KOPT-K1 (cell line): ENCODE measurements around the gene LRRC73.

ENCODE experiments used
- H3K27ac ChIP-seq: fragments of 200-600 bp; sonication (generic); 2 replicates; pipeline ENCODE4 v1.5.1; 2016; ENCODE audit warnings: antibody characterized with exemption, mild to moderate bottlenecking, low read depth, low read length; ENCODE audit not compliant: poor library complexity, severe bottlenecking
- H3K36me3 ChIP-seq: fragments of 200-600 bp; sonication (generic); 2 replicates; pipeline ENCODE4 v1.5.1; 2017; ENCODE audit warnings: antibody characterized with exemption, mild to moderate bottlenecking, low read length, moderate library complexity; ENCODE audit not compliant: insufficient read depth
- H3K9me3 ChIP-seq: fragments of 200-600 bp; sonication (generic); 2 replicates; pipeline ENCODE4 v1.5.1; 2017; ENCODE audit warnings: antibody characterized with exemption, low read length, mild to moderate bottlenecking; ENCODE audit not compliant: insufficient read depth, poor library complexity, severe bottlenecking

Gene LRRC73

GRCh38 chr6:43489277-43490072, 20.7 kb downstream of the LRRC73 start:
- Histone ChIP-seq H3K36me3 (peaks cover 14% of the 10 kb centered on the region; the same call in 1 of the 2 replicates), H3K9me3 (no peaks in the 10 kb centered on the region), H3K27ac (no peak overlapping the region)

DNA sequence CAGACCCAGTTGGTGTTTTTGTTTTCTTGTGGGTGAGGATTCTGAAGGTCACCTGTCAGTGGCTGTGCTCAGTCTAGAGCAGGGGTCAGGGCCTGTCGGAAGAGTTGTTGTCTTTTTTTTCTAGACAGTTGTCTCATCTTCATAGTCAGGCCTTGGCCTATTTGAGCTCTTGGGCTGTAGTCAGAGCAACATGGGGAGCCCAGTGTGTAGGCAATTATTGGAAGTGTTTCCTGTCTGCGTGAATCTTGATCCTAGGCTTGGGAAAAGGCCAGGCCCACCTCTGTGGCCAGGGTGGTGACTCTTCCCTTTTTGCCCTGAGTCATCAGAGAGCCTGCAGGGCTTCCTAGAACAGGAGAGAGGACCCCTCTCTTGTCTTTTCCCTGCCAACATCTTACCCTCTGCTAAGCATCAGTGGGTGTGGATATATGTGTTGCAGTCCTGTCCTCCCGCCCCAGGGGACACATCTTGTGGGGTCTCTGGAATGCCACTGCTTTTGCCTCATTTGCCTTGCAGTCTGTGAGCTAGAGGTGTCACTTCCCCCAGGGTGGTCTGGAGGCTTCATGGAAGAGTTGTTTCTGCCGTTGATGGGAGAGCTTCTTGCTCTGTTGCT, 21.4 kb downstream of the LRRC73 start:
- Histone ChIP-seq H3K36me3 (peaks cover 14% of the 10 kb centered on the region; the same call in 1 of the 2 replicates), H3K9me3 (no peaks in the 10 kb centered on the region), H3K27ac (no peak overlapping the region)

DNA sequence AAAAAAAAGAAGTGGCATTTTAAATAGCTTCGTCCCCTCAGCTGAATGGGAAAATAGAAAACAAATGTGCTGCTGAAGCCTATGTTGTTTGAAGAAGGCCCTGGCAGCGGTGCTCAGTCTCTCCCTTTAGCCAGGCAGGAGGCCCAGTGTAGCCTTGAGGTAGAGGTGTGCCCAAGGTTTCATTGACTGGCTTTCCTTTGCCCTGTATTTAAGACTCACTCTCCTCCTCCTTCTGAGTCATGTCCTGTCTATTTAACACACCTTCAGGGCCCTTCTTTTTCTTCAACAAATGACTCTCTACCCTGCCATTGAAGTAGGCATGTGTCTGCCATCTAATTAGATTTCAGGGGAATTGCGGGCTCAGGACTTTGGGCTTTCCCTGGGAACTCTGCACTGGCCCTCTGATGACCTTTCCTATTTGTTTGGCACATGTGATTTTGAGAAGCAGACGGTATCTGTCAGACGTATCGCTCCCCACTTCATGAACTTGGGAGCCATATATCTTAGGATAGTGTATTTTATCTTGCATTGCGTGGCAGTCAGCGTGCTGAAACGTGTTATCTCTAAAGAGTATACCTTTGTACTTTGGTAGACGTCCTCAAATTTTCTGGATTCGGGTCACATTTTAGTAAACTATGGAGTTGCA, 28.4 kb downstream of the LRRC73 start:
- Histone ChIP-seq H3K36me3 (no peaks in the 10 kb centered on the region), H3K9me3 (no peaks in the 10 kb centered on the region), H3K27ac (no peak overlapping the region)

- no peaks in the 10 kb centered on the region for H3K9me3 ChIP-seq
- no peak overlapping the region for H3K27ac ChIP-seq
- H3K36me3 ChIP-seq: no peaks in the 10 kb centered on the region
These were observed 29.1 kb downstream of the LRRC73 start for GRCh38 chr6:43481075-43481474.

DNA sequence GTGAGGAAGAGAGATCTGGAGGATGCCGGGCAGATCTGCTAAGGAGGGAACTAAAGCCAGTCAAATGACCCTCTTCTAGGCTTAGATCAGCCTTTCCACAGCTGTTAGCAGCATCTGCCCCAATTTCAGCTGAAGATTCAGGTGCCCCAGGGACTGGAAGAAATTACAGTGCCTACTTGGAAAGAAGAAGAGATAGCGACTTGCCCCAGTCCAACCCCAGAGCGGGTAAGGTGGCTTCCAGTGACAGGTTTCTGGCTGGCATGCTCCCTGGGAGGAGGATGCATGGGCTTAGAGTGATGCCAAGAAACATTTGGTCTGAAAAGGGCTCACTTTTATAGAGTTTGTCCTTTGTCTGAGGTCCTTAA, 32.2 kb downstream of the LRRC73 start:
- H3K36me3 ChIP-seq: no peaks in the 10 kb centered on the region
- H3K27ac ChIP-seq: peak overlapping the region; percentile 65
- H3K9me3 ChIP-seq: no peaks in the 10 kb centered on the region

GRCh38 chr6:43477235-43478007, 32.7 kb downstream of the LRRC73 start, which contains the start of gene TJAP1:
Gene TJAP1 (plus strand): TSS chr6:43477570. CDS start chr6:43499002, 21,432 bp downstream.
- Histone ChIP-seq H3K9me3 (no peaks in the 10 kb centered on the region), H3K36me3 (no peaks in the 10 kb centered on the region), H3K27ac (peak within 1 kb of the TSS; percentile 65)

DNA sequence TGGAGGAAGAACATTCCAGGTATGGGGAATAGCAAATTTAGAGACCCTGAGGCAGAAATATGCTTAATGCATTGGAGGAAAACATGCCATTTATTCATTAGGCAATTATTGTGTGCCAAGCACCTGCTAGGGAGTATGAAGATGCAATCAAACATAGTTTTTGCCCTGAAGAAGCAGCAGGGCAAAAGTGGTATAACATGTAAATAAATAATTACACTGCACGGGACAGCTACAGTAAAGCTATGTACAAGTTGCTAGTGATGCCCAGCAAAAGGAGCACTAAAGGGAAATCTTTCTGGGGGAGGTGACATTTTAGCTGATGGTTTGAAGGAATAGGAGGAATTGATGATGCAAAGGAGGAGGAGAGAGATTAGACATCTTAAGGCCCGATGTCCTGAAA, 33.4 kb downstream of the LRRC73 start:
- no peaks in the 10 kb centered on the region for H3K36me3 ChIP-seq
- H3K9me3 ChIP-seq: no peaks in the 10 kb centered on the region
- H3K27ac ChIP-seq: peak overlapping the region; percentile 65

DNA sequence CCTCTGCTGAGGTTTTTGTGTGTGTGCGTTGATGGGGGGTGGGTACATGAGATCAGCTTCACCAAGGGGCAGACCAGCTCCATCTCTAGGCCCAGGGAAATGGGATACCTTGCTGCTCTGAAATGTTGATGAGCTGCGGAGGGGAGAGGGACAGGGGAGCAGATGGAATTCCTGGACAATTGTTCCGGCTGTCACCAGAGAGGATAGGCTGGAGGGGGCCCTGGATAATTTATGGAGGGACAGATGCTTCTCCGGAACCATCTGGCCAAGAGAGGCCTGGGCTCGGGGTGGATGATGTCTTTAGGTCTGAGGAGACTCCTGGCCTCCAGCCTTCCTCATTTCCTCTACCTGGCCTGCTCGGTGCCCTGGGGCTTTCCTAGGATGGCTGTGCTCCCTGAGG, 34.6 kb downstream of the LRRC73 start:
- Histone ChIP-seq H3K36me3 (no peaks in the 10 kb centered on the region), H3K9me3 (no peaks in the 10 kb centered on the region), H3K27ac (no peak overlapping the region)

- Histone ChIP-seq H3K27ac (no peak overlapping the region), H3K36me3 (no peaks in the 10 kb centered on the region), H3K9me3 (no peaks in the 10 kb centered on the region)
These were observed 37.6 kb downstream of the LRRC73 start for GRCh38 chr6:43472515-43472914.

- no peak overlapping the region for H3K27ac ChIP-seq
- no peaks in the 10 kb centered on the region for H3K9me3 ChIP-seq
- H3K36me3 ChIP-seq: no peaks in the 10 kb centered on the region
These were observed 38.7 kb downstream of the LRRC73 start for GRCh38 chr6:43471399-43471798.

GRCh38 chr6:43469947-43470346, 40.2 kb downstream of the LRRC73 start:
- H3K27ac ChIP-seq: no peak overlapping the region
- H3K36me3 ChIP-seq: no peaks in the 10 kb centered on the region
- H3K9me3 ChIP-seq: no peaks in the 10 kb centered on the region

GRCh38 chr6:43468748-43469681, 41.1 kb downstream of the LRRC73 start:
- H3K36me3 ChIP-seq: no peaks in the 10 kb centered on the region
- H3K9me3 ChIP-seq: no peaks in the 10 kb centered on the region
- no peak overlapping the region for H3K27ac ChIP-seq

GRCh38 chr6:43468240-43468639, 41.9 kb downstream of the LRRC73 start:
- Histone ChIP-seq H3K9me3 (no peaks in the 10 kb centered on the region), H3K36me3 (no peaks in the 10 kb centered on the region), H3K27ac (no peak overlapping the region)

DNA sequence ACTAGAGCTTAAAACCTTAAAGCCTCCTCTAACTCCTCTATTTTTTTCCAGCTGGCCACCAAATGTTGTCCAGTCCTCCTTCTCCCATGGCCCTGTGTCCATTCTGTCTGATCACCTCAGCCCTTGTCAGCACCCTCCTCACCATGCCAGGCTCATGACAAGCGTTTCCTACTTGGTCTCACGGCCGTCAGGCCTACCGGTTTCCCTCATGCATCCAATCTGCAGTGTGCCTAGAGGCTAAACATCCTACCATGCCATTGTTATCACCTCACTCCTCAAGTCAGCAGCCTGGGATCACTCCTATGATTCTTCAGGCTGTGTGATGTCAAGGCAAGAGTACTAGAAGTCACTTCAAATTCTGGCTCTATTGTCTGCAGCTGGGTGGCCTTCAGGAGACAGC, 42.4 kb downstream of the LRRC73 start:
- H3K9me3 ChIP-seq: no peaks in the 10 kb centered on the region

More for the DNA sequence above, 42.4 kb downstream of the LRRC73 start:
- H3K36me3 ChIP-seq: no peaks in the 10 kb centered on the region
- no peak overlapping the region for H3K27ac ChIP-seq
